Neural cell (in vitro differentiated cells): ENCODE results near the gene CDIP1. TPM values are rescaled to one million over a fixed set of nuclear protein-coding genes. Genes with fewer than 3 reads are reported as not detected.

ENCODE experiments used
- H2AFZ ChIP-seq: fragments of 200-600, 300-800 bp; sonication (generic), shearing (Covaris generic); 2 replicates; pipeline ENCODE4 v1.6.0; 2014; ENCODE audit warnings: low read depth, mild to moderate bottlenecking, antibody characterized with exemption, low read length, moderate library complexity
- H3F3A ChIP-seq: fragments of 200-600 bp; shearing (Covaris generic); 2 replicates; pipeline ENCODE4 v1.6.1; 2016; ENCODE audit warnings: mild to moderate bottlenecking, moderate library complexity, mixed read lengths, antibody characterized with exemption, low read length; ENCODE audit not compliant: insufficient read depth, poor library complexity, severe bottlenecking
- H3K27ac ChIP-seq: fragments of 200-600, 300-800 bp; sonication (generic), shearing (Covaris generic); 2 replicates; pipeline ENCODE4 v1.5.1; 2014; ENCODE audit warnings: mild to moderate bottlenecking, low read length, moderate library complexity
- H3K27me3 ChIP-seq: fragments of 300-800, 200-600 bp; sonication (generic), shearing (Covaris generic); 2 replicates; pipeline ENCODE4 v1.6.0; 2014; ENCODE audit warnings: mild to moderate bottlenecking, low read depth, low read length, moderate library complexity; ENCODE audit not compliant: insufficient read depth
- H3K36me3 ChIP-seq: fragments of 300-800, 200-600 bp; sonication (generic), shearing (Covaris generic); 2 replicates; pipeline ENCODE4 v1.5.1; 2014; ENCODE audit warnings: mild to moderate bottlenecking, antibody characterized with exemption, low read length, moderate library complexity; ENCODE audit not compliant: insufficient read depth
- H3K4me2 ChIP-seq: fragments of 300-800, 200-600 bp; sonication (generic), shearing (Covaris generic); 2 replicates; pipeline ENCODE4 v1.6.0; 2014; ENCODE audit warnings: mild to moderate bottlenecking, low read length
- H3K4me3 ChIP-seq: fragments of 300-800, 200-600 bp; sonication (generic), shearing (Covaris generic); 2 replicates; pipeline ENCODE4 v1.5.1; 2014; ENCODE audit warnings: mild to moderate bottlenecking, low read length, moderate library complexity
- H3K79me2 ChIP-seq: fragments of 200-600 bp; shearing (Covaris generic); replicated peaks from 2 replicates; pipeline ENCODE4 v1.6.0; 2014; ENCODE audit warnings: mild to moderate bottlenecking, low read length, moderate library complexity; ENCODE audit not compliant: insufficient read depth
- H3K9ac ChIP-seq: fragments of 300-800, 200-600 bp; sonication (generic), shearing (Covaris generic); 2 replicates; pipeline ENCODE4 v1.6.1; 2016; ENCODE audit warnings: mild to moderate bottlenecking, low read length, mixed read lengths
- H3K9me2 ChIP-seq: fragments of 200-600 bp; shearing (Covaris generic); 2 replicates; pipeline ENCODE4 v1.6.1; 2016; ENCODE audit warnings: mild to moderate bottlenecking, low read length, mixed read lengths; ENCODE audit not compliant: insufficient read depth
- H3K9me3 ChIP-seq: fragments of 200-600, 300-800 bp; sonication (generic), shearing (Covaris generic); 2 replicates; pipeline ENCODE4 v1.6.1; 2016; ENCODE audit warnings: mild to moderate bottlenecking, mixed run types, low read length, moderate library complexity, mixed read lengths
- H4K20me1 ChIP-seq: fragments of 200-600 bp; shearing (Covaris generic); 2 replicates; pipeline ENCODE4 v1.6.1; 2016; ENCODE audit warnings: mild to moderate bottlenecking, mixed run types; ENCODE audit not compliant: insufficient read depth
- EP300 ChIP-seq: fragments of 450-650 bp; conservative IDR thresholded peaks from 2 replicates; pipeline ENCODE4 v1.6.1; 2014; ENCODE audit warnings: antibody characterized with exemption, mild to moderate bottlenecking, moderate library complexity; ENCODE audit not compliant: poor library complexity, severe bottlenecking
- EZH2 ChIP-seq: fragments of 200-600, 300-800 bp; shearing (Covaris generic), sonication (generic); IDR thresholded peaks from 2 replicates; pipeline ENCODE4 v1.6.1; 2014; ENCODE audit warnings: antibody characterized with exemption, low read length, borderline replicate concordance, mild to moderate bottlenecking; ENCODE audit not compliant: insufficient read depth, poor library complexity, severe bottlenecking
- MXI1 ChIP-seq: fragments of 450-650 bp; conservative IDR thresholded peaks from 2 replicates; pipeline ENCODE4 v1.6.1; 2014; ENCODE audit warnings: antibody characterized with exemption, mild to moderate bottlenecking; ENCODE audit not compliant: poor library complexity, severe bottlenecking
- POLR2AphosphoS5 ChIP-seq: IDR thresholded peaks from 2 replicates; pipeline ENCODE4 v1.6.1; 2012
- RAD21 ChIP-seq: fragments of 450-650 bp; conservative IDR thresholded peaks from 2 replicates; pipeline ENCODE4 v1.6.1; 2014; ENCODE audit warnings: antibody characterized with exemption, mild to moderate bottlenecking, moderate library complexity
- SMC3 ChIP-seq: fragments of 450-650 bp; conservative IDR thresholded peaks from 2 replicates; pipeline ENCODE4 v1.6.1; 2014; ENCODE audit warnings: antibody characterized with exemption, mild to moderate bottlenecking, moderate library complexity; ENCODE audit not compliant: poor library complexity
- TAF1 ChIP-seq: IDR thresholded peaks from 2 replicates; pipeline ENCODE4 v1.6.1; 2012; ENCODE audit warnings: low read depth
- polyA plus RNA-seq: library from polyadenylated mRNA; depleted of rRNA; stranded (reverse); fragments of >200 nt; gene quantifications from 2 replicates; pipeline ENCODE4 v1.2.3, GENCODE V29; 2014
- TF ChIP-seq, protein P1 (sequence below): fragments of 450-650 bp; IDR thresholded peaks from 2 replicates; pipeline ENCODE4 v1.5.1; 2014; ENCODE audit warnings: antibody characterized with exemption, mild to moderate bottlenecking, moderate library complexity; ENCODE audit not compliant: poor library complexity, severe bottlenecking
- TF ChIP-seq, protein P2 (sequence below): IDR thresholded peaks from 2 replicates; pipeline ENCODE4 v1.6.1; 2012; ENCODE audit warnings: borderline replicate concordance

Gene CDIP1
- polyA plus RNA-seq, 1 donor from 2014 or later: 16.4 TPM

DNA sequence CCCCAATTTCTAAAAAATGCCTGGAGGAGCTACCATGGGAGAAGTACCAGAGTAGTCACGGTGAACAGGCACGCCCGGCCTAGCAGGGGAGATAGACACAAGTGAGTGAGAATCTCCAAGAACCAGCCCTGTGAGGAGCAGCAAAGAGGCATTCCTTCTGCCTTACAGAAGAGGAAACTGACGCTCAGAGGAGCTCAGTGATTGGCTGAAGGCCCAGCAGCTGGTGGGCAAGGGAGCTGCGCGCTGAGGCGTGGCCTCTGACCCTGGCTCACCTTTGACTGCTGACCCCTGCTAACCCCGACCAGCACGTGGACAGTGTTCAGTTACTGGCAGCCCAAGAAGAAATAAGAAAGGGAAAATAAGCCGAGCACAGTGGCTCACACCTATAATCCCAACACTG lies 19.4 kb upstream of the CDIP1 start:
- TF ChIP-seq TAF1 (no peak), MXI1 (no peak), EZH2 (no peak), RAD21 (no peak), SMC3 (no peak), EP300 (no peak), POLR2AphosphoS5 (no peak)
- TF ChIP-seq, protein P1, sequence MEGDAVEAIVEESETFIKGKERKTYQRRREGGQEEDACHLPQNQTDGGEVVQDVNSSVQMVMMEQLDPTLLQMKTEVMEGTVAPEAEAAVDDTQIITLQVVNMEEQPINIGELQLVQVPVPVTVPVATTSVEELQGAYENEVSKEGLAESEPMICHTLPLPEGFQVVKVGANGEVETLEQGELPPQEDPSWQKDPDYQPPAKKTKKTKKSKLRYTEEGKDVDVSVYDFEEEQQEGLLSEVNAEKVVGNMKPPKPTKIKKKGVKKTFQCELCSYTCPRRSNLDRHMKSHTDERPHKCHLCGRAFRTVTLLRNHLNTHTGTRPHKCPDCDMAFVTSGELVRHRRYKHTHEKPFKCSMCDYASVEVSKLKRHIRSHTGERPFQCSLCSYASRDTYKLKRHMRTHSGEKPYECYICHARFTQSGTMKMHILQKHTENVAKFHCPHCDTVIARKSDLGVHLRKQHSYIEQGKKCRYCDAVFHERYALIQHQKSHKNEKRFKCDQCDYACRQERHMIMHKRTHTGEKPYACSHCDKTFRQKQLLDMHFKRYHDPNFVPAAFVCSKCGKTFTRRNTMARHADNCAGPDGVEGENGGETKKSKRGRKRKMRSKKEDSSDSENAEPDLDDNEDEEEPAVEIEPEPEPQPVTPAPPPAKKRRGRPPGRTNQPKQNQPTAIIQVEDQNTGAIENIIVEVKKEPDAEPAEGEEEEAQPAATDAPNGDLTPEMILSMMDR: no peak
- TF ChIP-seq, protein P2, sequence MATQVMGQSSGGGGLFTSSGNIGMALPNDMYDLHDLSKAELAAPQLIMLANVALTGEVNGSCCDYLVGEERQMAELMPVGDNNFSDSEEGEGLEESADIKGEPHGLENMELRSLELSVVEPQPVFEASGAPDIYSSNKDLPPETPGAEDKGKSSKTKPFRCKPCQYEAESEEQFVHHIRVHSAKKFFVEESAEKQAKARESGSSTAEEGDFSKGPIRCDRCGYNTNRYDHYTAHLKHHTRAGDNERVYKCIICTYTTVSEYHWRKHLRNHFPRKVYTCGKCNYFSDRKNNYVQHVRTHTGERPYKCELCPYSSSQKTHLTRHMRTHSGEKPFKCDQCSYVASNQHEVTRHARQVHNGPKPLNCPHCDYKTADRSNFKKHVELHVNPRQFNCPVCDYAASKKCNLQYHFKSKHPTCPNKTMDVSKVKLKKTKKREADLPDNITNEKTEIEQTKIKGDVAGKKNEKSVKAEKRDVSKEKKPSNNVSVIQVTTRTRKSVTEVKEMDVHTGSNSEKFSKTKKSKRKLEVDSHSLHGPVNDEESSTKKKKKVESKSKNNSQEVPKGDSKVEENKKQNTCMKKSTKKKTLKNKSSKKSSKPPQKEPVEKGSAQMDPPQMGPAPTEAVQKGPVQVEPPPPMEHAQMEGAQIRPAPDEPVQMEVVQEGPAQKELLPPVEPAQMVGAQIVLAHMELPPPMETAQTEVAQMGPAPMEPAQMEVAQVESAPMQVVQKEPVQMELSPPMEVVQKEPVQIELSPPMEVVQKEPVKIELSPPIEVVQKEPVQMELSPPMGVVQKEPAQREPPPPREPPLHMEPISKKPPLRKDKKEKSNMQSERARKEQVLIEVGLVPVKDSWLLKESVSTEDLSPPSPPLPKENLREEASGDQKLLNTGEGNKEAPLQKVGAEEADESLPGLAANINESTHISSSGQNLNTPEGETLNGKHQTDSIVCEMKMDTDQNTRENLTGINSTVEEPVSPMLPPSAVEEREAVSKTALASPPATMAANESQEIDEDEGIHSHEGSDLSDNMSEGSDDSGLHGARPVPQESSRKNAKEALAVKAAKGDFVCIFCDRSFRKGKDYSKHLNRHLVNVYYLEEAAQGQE: no peak
- H3K9me2 ChIP-seq: no peaks in the 10 kb centered on the region

DNA sequence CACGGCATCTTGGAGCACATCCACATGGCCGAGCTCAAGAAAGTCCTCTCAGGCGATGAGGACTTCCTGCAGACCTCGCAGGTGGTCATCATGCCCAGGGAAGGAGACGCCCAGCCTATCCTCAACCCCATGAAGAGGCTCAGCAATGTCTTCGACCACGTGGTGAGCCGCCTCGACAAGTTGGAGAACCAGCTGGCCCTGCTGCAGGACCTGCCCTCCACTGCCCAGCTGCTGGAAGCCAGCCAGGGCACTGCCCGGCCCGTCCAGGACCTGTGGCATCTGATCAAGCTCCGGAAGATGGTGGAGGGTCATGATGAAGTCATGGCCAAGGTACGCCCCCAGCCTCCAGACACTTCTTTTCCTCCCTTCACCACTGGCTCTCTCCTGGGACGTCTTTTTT lies 18.0 kb upstream of the CDIP1 start:
- Histone ChIP-seq H3K36me3 (no peaks in the 10 kb centered on the region), H3K79me2 (no peaks in the 10 kb centered on the region), H3K27ac (no peak overlapping the region), H2AFZ (no peak overlapping the region), H3K9me3 (no peaks in the 10 kb centered on the region), H3K4me2 (no peak overlapping the region), H3K4me3 (no peak overlapping the region), H3K9me2 (no peaks in the 10 kb centered on the region), H4K20me1 (no peaks in the 10 kb centered on the region), H3K9ac (no peak overlapping the region), H3K27me3 (no peaks in the 10 kb centered on the region), H3F3A (no peaks in the 10 kb centered on the region)
- TF ChIP-seq TAF1: no peak
- no peak for TF ChIP-seq POLR2AphosphoS5
- TF ChIP-seq RAD21: no peak
- TF ChIP-seq EP300: no peak
- TF ChIP-seq, protein P2: no peak
- TF ChIP-seq EZH2: no peak
- TF ChIP-seq, protein P1: no peak
- no peak for TF ChIP-seq MXI1
- TF ChIP-seq SMC3: no peak

More for the DNA sequence above, 19.4 kb upstream of the CDIP1 start:
- Histone ChIP-seq H3K9me3 (no peaks in the 10 kb centered on the region), H3K4me3 (no peak overlapping the region), H3K4me2 (no peak overlapping the region), H2AFZ (no peak overlapping the region), H3K36me3 (no peaks in the 10 kb centered on the region), H3K9ac (no peak overlapping the region), H3K27me3 (no peaks in the 10 kb centered on the region), H3F3A (no peaks in the 10 kb centered on the region), H3K27ac (no peak overlapping the region), H3K79me2 (no peaks in the 10 kb centered on the region), H4K20me1 (no peaks in the 10 kb centered on the region)
